GM21723 (cell line): Measurements from ENCODE around the gene ARL5C.

Experiments
- ATAC-seq: cut with Tn5 transposase; IDR thresholded peaks from one replicate; pipeline ENCODE4 v1.9.1; 2021; ENCODE audit warnings: mild to moderate bottlenecking, moderate library complexity; ENCODE audit not compliant: unreplicated experiment

ARL5C gene

GRCh38 chr17:39165841-39166349 lies at the start of gene ARL5C:
ARL5C (minus strand) TSS chr17:39166161; CDS start chr17:39165760, 401 bp downstream.
- no peak for ATAC-seq

- no peak for ATAC-seq
These were observed 47.9 kb upstream of the ARL5C start for GRCh38 chr17:39213852-39214251.

- no peak for ATAC-seq
These were observed 47.0 kb upstream of the ARL5C start for GRCh38 chr17:39212841-39213480.

- no peak for ATAC-seq
These were observed 46.3 kb upstream of the ARL5C start for GRCh38 chr17:39212195-39212810.

GRCh38 chr17:39210093-39210434 lies 44.1 kb upstream of the ARL5C start:
- ATAC-seq, result no peak

GRCh38 chr17:39209317-39210092 lies 43.5 kb upstream of the ARL5C start:
- ATAC-seq, result no peak

- peak; percentile 55 for ATAC-seq
These were observed 42.9 kb upstream of the ARL5C start for GRCh38 chr17:39208893-39209292.

- no peak for ATAC-seq
These were observed 42.2 kb upstream of the ARL5C start for GRCh38 chr17:39208136-39208535.

GRCh38 chr17:39205112-39205526 lies 39.2 kb upstream of the ARL5C start:
- no peak for ATAC-seq

GRCh38 chr17:39204245-39204644 lies 38.3 kb upstream of the ARL5C start:
- ATAC-seq, result no peak

GRCh38 chr17:39200957-39201510 lies 35.1 kb upstream of the ARL5C start:
- no peak for ATAC-seq

GRCh38 chr17:39200070-39200879 lies 34.3 kb upstream of the ARL5C start, which contains the start of gene RPL19:
RPL19 (plus strand) TSS chr17:39200283; CDS start chr17:39200345, 62 bp downstream.
- peak; percentile 58 for ATAC-seq

GRCh38 chr17:39199820-39200069 lies 33.8 kb upstream of the ARL5C start:
- ATAC-seq, result peak; percentile 51

- no peak for ATAC-seq
These were observed 32.2 kb upstream of the ARL5C start for GRCh38 chr17:39198186-39198566.

GRCh38 chr17:39197380-39198185 lies 31.6 kb upstream of the ARL5C start, which contains the start of gene CACNB1:
CACNB1 (minus strand) TSS chr17:39197669; CDS start chr17:39197495, 174 bp downstream.
- no peak for ATAC-seq

GRCh38 chr17:39196808-39197291 lies 30.9 kb upstream of the ARL5C start:
- ATAC-seq, result no peak

- no peak for ATAC-seq
These were observed 30.4 kb upstream of the ARL5C start for GRCh38 chr17:39196241-39196807.

- ATAC-seq, result no peak
These were observed 29.7 kb upstream of the ARL5C start for GRCh38 chr17:39195568-39196160.

GRCh38 chr17:39194985-39195524 lies 29.1 kb upstream of the ARL5C start:
- no peak for ATAC-seq
